ENCODE results near the gene MRPL11. TPM values are rescaled to one million over a fixed set of nuclear protein-coding genes. Genes with fewer than 3 reads are reported as not detected.
A peak's percentile ranks its signal among the peaks of the same experiment; 100 is the strongest.
"Not testable (repeated sequence)": the region's sequence is repeated elsewhere in the genome, so short reads cannot be mapped to it uniquely, and the experiment has no call there.

MRPL11 gene
- total RNA-seq, 1 experiment from 2014 or later = 201 TPM

DNA sequence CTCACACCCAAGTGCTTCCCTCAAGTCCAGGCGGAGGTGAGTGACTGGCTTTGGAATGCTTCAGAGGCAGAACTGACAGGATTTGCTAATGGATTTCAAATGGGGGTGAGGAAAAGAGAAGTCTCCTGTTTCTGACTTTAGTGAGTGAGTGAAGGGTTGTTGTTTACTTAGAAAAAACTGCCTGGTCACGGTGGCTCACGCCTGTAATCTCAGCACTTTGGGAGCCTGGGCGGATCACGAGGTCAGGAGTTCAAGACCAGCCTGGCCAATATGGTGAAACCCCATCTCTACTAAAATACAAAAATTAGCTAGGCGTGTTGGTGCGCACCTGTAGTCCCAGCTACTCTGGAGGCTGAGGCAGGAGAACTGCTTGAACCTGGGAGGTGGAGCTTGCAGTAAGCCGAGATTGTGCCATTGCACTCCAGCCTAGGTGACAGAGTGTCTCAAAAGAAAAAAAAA, 6.7 kb downstream of the MRPL11 start:
- DNase-seq (ENCODE audit: low read depth in 1 of 2, low spot score in 2 of 2); H3K27ac ChIP-seq; H3K4me3 ChIP-seq; H3K27me3 ChIP-seq (replicated peaks); H3K9me3 ChIP-seq (replicated peaks); H3K4me1 ChIP-seq (replicated peaks): not testable (repeated sequence)
- peaks cover 35% of the 10 kb centered on the region for H3K36me3 ChIP-seq

DNA sequence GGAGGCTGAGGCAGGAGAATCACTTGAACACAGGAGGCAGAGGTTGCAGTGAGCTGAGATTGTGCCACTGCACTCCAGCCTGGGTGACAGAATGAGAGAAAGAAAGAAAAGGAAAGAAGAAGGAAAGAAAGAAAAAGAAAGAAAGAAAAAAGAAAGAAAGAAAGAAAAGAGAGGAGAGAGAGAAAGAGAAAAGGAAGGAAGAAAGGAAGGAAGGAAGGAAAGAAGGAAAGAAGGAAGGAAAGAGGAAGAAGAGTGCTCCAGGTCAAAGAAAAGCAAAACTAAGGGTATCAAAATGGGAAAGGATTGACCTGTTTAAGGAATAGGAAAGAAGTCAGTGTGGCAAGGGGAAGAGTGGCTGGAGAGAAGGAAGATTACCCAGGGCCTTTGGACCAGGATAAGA, 7.4 kb downstream of the MRPL11 start:
- not testable (repeated sequence) for DNase-seq (ENCODE audit: low read depth in 1 of 2, low spot score in 2 of 2); H3K27me3 ChIP-seq (replicated peaks); H3K4me1 ChIP-seq (replicated peaks); H3K27ac ChIP-seq; H3K9me3 ChIP-seq (replicated peaks); H3K4me3 ChIP-seq
- peaks cover 35% of the 10 kb centered on the region for H3K36me3 ChIP-seq

DNA sequence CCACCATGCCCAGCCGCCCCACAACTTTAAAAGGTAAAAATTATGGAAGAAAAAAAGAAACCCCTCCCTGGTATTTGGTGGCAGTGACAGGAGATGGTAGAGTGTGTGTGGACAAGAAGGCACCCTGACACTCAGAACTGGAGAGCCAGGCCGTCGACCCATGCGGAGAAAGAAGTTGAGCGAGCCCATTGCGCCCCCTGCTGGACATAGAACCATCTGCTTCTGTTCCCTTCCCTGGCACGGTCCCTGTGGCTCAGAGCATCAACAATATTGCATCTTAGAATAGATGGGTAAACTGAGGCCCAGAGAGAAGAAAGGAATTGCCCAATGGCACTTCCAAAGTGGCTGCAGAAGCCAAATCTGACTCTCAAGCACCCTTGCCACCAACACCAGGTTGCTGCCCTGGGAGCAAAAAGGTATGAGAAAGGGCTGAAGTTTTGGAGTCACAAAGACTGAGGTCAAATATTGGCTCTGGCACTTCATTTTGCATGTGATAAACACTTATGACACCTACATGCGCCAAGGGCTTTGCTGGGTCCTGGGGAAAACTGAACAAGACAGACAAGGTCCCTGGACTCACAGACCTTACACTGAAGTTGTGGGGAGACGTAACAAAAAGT, 8.6 kb downstream of the MRPL11 start:
- no peak overlapping the region for H3K4me3 ChIP-seq
- peaks cover 28% of the 10 kb centered on the region for H3K36me3 ChIP-seq
- H3K27me3 ChIP-seq (replicated peaks) = no peaks in the 10 kb centered on the region
- DNase-seq (ENCODE audit: low read depth in 1 of 2, low spot score in 2 of 2) = peak; percentile 75 to 92
- H3K4me1 ChIP-seq (replicated peaks) = no peaks in the 10 kb centered on the region
- no peaks in the 10 kb centered on the region for H3K9me3 ChIP-seq (replicated peaks)
- no peak overlapping the region for H3K27ac ChIP-seq

DNA sequence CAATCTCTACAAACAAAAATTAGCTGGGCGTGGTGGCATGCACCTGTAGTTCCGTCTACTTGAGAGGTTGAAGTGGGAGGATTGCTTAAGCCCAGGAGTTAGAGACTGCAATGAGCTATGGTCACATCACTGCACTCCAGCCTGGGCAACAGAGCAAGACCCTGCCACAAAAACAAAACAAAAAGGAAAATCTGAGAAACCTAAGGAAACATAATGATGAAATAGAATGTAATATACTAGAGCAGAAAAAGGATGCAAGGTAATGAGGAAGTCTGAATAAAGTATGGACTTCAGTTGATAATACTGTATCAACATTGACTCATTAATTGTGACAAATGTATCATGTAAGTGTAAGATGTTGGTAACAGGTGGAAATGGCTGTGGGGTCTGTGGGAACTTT, 9.7 kb downstream of the MRPL11 start:
- no peak for DNase-seq (ENCODE audit: low read depth in 1 of 2, low spot score in 2 of 2)
- no peaks in the 10 kb centered on the region for H3K9me3 ChIP-seq (replicated peaks)
- H3K36me3 ChIP-seq = peaks cover 35% of the 10 kb centered on the region
- no peaks in the 10 kb centered on the region for H3K27me3 ChIP-seq (replicated peaks)
- no peaks in the 10 kb centered on the region for H3K4me1 ChIP-seq (replicated peaks)
- H3K4me3 ChIP-seq = no peak overlapping the region
- no peak overlapping the region for H3K27ac ChIP-seq

DNA sequence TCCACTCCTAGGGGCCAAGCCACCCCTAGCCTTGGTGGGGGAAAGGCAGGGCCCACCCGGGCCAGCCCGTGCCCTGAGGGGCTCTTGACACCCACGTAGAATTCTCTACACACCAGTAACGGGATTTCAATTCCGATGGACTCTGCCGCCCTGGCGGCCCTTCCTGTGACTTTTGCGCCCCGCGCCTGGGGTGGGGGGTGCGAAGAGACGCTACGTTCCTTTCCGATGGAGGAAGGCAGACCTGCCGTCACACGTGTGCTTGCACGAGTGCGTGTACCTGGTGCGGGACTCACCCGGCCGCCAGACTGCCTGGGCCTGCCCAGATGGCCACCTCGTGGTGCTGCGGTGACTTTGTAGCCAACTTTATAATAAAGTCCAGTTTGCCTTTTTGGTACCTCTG, 12.3 kb downstream of the MRPL11 start:
- H3K9me3 ChIP-seq (replicated peaks) = peaks cover 7% of the 10 kb centered on the region
- no peaks in the 10 kb centered on the region for H3K4me1 ChIP-seq (replicated peaks)
- no peaks in the 10 kb centered on the region for H3K27me3 ChIP-seq (replicated peaks)
- no peak overlapping the region for H3K27ac ChIP-seq
- H3K4me3 ChIP-seq = no peak overlapping the region
- DNase-seq (ENCODE audit: low read depth in 1 of 2, low spot score in 2 of 2) = no peak
- H3K36me3 ChIP-seq = peaks cover 47% of the 10 kb centered on the region

DNA sequence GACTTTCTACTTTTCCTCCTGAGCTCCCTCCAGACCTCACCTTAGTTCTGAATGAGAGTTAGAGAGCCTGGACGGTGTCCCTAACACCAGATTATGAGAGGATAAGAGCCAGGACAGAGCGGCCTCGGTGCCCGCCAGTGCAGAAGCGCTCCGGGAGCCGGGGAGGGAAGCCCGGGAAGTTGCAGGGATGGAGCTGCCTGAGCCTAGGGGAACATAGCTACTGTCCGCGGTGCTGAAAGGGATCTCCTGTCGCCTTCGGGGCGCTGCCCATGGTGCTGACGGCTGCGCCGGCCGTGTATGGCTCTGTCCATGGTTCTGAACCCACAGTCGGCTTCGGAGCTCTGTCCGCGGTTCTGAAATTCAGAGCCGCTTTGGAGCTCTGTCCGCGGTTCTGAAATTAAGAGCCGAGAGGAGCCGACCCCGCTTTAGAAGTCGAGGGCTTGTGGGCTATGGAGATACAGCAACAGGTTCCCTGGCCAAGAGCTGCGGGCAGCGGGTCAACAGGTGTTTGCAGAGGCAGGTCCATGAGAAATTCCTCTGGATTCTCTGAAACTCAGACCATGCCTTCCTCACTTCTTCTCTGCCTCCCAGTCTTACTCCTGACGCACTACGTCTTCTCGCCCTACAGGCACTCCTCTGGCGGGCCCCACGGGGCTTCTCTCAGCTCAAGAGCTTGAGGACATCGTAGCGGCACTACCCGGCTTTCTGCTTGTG, 17.0 kb downstream of the MRPL11 start:
- Histone ChIP-seq H3K27me3 (replicated peaks) (no peaks in the 10 kb centered on the region), H3K9me3 (replicated peaks) (peaks cover 7% of the 10 kb centered on the region), H3K36me3 (peaks cover 45% of the 10 kb centered on the region), H3K4me3 (no peak overlapping the region), H3K27ac (no peak overlapping the region), H3K4me1 (replicated peaks) (peaks cover 15% of the 10 kb centered on the region)
- peak; percentile 89 to 94 for DNase-seq (ENCODE audit: low read depth in 1 of 2, low spot score in 2 of 2)

DNA sequence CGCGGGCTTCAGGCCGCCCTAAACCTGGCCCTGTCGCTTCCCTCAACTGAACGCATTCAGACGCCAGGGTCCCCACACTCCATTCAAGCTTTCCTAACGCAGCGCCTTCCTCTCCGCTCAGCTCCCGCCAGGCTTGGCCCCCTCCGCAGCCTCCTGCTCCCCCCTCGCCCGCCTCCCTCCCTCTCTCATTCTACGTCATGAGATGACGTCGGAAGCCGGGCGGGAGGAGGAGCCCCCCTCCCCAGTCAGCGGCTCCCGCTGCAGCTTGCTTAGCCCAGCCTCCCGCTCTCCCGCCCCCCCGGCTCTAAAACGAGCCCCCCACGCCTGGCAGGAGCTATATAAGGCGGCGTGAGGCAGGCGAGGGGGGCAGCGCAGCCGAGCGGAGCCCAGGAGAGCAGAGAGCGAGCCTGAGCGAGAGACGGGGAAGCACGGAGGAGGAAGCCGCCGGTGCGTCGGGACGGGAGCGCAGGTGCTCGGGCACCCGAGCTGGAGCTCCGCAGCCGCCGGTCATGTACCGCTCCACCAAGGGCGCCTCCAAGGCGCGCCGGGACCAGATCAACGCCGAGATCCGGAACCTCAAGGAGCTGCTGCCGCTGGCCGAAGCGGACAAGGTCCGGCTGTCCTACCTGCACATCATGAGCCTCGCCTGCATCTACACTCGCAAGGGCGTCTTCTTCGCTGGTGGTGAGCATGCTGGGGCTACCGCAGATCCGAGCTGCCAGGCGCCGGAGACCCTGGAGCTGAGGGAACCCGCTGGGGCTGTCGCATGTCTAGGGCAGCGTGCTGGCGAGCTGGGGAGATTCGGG, 17.8 kb downstream of the MRPL11 start, which contains the start of gene NPAS4:
Gene NPAS4, plus strand, starts transcription at position 365 of the 806 bp plus-strand sequence. Its CDS starts 145 bp downstream, at position 510.
- no peak within 1 kb of the TSS for H3K4me3 ChIP-seq
- no peak for DNase-seq (ENCODE audit: low read depth in 1 of 2, low spot score in 2 of 2)
- no peak within 1 kb of the TSS for H3K27ac ChIP-seq
- H3K4me1 ChIP-seq (replicated peaks) = peaks cover 15% of the 10 kb centered on the region
- H3K9me3 ChIP-seq (replicated peaks) = peaks cover 7% of the 10 kb centered on the region
- H3K36me3 ChIP-seq = peaks cover 40% of the 10 kb centered on the region
- no peaks in the 10 kb centered on the region for H3K27me3 ChIP-seq (replicated peaks)

DNA sequence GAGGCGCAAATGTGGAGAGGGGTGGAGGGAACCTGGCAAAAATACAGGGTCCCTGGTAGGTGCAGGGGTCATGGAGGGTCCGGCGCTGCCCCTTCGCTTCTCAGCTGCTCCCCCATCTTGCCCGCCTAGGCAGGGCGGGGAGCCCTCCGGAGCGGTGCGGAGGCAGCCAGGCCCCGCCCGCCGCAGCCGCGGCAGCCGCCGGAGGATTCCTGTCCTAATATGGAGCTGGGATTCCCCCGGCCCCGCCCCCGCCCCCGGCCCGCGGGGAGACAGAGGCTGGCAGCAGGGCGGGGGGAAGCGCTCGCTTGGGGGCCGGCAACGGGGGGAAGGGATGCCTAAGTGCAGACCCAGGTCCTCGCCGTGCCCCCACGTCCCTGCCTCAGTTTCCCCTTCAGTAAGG, 18.8 kb downstream of the MRPL11 start:
- Histone ChIP-seq H3K27ac (no peak overlapping the region), H3K36me3 (peaks cover 35% of the 10 kb centered on the region), H3K9me3 (replicated peaks) (peaks cover 7% of the 10 kb centered on the region), H3K27me3 (replicated peaks) (no peaks in the 10 kb centered on the region), H3K4me3 (no peak overlapping the region), H3K4me1 (replicated peaks) (peaks cover 15% of the 10 kb centered on the region)
- DNase-seq (ENCODE audit: low read depth in 1 of 2, low spot score in 2 of 2) = no peak

DNA sequence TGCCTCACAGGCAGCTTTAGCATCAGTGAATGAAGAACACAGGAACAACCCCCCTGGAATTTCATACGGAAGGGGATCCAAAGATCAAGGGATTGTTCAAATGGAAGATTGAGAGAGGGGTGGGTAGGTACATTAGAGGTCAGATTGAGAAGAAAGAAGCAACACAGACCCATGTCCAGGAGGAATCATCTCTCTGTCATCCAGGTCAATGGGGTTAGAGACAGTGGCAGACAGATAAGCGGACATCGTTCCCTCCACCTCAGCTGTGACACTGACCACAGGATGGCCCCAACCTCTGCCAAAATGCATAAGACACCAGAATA, 19.7 kb downstream of the MRPL11 start:
- DNase-seq (ENCODE audit: low read depth in 1 of 2, low spot score in 2 of 2) = no peak
- H3K36me3 ChIP-seq = peaks cover 26% of the 10 kb centered on the region
- no peaks in the 10 kb centered on the region for H3K27me3 ChIP-seq (replicated peaks)
- no peak overlapping the region for H3K4me3 ChIP-seq
- H3K4me1 ChIP-seq (replicated peaks) = peaks cover 15% of the 10 kb centered on the region
- H3K27ac ChIP-seq = no peak overlapping the region
- H3K9me3 ChIP-seq (replicated peaks) = peaks cover 7% of the 10 kb centered on the region

DNA sequence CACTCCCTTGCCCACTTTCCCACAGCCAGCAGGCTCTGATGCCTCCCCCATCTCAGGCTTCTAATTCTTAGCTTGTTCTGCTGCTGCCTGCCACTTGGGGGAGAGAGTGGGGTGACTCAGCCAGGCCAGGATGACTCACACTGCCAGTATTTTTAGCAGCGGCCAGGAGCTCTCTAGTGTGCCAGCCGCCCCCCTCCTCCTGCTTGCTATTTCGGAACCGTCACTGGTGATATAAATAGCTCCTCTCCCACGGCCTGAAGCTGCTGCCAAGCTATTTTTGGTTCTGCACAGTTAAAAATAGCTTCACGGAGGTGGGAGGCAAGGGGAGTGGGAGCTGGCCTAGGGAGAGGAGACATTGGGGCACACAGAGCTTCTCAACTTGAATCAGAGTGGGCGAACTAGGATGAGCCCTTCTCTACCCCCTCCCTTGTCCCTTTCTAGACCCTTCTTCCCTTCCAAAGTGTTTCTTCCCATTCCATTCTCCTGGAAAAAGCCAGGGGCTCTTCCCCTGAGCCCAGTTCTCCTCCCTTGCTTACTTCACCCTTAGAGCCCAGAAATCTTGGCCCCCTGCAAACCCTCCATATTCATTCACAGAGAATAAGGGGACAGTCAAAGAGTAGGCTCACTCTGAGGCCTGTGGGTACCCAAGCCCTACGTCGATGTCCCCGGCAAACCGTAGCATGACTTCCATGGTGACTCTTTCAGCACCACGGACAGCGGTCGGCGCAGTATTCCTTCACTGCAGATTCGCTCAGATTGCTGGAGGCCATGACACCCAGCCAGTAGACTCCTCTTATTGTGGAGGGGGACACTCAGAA, 20.3 kb downstream of the MRPL11 start:
- DNase-seq (ENCODE audit: low read depth in 1 of 2, low spot score in 2 of 2) = peak; percentile 96 to 99
- Histone ChIP-seq H3K4me3 (no peak overlapping the region), H3K9me3 (replicated peaks) (peaks cover 7% of the 10 kb centered on the region), H3K36me3 (peaks cover 20% of the 10 kb centered on the region), H3K27ac (no peak overlapping the region), H3K4me1 (replicated peaks) (peaks cover 15% of the 10 kb centered on the region), H3K27me3 (replicated peaks) (no peaks in the 10 kb centered on the region)

DNA sequence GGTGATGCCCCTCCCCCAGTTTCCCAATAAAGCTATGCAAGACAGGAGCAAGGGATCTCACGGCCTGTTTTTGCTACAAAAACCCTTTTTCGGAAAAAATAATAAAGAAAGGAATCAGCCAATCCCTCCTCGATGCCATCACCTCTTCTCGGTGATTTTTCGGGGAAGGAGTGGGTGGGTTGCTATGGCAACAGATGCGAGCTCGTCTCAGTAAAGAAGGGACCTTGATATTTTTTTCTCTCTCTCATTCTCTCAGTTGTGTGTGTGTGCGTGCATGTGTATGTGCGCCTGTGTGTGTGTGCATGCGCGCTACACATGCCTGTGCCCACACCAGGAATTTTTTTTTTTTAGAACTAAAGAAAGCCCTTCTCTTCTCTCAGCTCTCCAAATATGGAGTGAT, 21.6 kb downstream of the MRPL11 start:
- Histone ChIP-seq H3K4me1 (replicated peaks) (peaks cover 15% of the 10 kb centered on the region), H3K27ac (no peak overlapping the region), H3K9me3 (replicated peaks) (peaks cover 7% of the 10 kb centered on the region), H3K27me3 (replicated peaks) (no peaks in the 10 kb centered on the region), H3K4me3 (no peak overlapping the region), H3K36me3 (peaks cover 6% of the 10 kb centered on the region)
- DNase-seq (ENCODE audit: low read depth in 1 of 2, low spot score in 2 of 2) = no peak

DNA sequence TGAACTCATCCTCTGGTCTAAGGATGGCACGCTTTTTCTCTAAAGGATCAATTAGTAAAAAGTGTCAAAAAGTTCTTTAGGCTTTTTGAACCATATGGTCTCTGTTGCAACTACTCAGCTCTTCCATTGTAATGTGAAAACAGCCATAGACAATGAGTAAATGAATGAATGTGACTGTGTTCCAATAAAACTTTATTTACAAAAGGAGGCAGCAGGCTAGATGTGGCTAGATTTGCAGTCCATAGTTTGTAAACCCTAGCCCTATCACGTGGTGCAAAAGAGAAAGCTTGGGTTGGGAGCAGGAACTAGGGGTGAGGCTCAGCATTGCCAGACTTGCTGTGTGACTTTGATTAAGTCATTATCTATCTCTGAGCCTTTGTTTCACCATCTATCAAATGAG, 23.2 kb downstream of the MRPL11 start:
- H3K4me1 ChIP-seq (replicated peaks) = peaks cover 31% of the 10 kb centered on the region
- H3K36me3 ChIP-seq = no peaks in the 10 kb centered on the region; the same call in 1 of the 2 replicates
- H3K27me3 ChIP-seq (replicated peaks) = no peaks in the 10 kb centered on the region
- H3K27ac ChIP-seq = no peak overlapping the region
- no peak overlapping the region for H3K4me3 ChIP-seq
- DNase-seq (ENCODE audit: low read depth in 1 of 2, low spot score in 2 of 2) = no peak
- no peaks in the 10 kb centered on the region for H3K9me3 ChIP-seq (replicated peaks)

DNA sequence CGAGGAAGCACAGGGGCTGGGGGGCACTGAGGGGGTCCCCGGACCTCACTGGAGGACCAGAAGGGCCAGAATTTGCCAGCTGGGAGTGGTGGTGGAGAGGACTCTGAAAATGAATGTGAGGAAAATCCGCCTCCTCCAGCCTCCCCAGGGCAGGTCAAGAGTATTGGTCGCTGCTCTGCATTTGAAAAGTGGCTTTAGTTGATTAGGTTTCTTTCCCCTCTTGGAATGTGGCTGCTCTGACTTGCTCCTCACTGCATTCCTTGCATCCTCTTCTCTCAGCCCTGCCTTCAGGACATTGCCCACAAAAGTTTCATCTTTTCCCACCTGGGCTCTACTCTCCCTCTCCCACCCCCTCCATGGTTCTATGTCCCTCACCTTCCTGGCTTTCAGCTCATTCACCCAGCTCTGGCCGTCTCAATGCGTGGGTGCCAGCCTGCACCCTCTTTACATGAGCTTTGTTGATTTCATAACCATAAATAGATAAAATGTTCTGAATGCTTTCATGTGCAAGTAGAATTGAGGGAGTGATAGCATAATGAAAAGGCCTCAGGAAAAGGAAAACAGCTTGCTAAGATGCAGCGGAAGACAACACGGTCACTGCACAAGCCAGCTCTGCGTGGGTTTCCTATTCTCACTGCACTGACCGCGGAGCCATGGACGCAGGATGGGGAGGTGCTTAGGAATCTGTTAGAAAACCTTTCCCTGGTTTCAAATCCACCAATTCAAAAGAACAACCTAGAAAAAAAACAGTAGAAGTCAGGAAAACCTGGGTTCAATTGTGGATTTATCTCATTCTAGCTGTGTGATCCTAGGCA, 24.3 kb downstream of the MRPL11 start:
- no peak for DNase-seq (ENCODE audit: low read depth in 1 of 2, low spot score in 2 of 2)
- no peaks in the 10 kb centered on the region; the same call in 1 of the 2 replicates for H3K36me3 ChIP-seq
- H3K4me3 ChIP-seq = no peak overlapping the region
- no peaks in the 10 kb centered on the region for H3K27me3 ChIP-seq (replicated peaks)
- no peak overlapping the region for H3K27ac ChIP-seq
- H3K9me3 ChIP-seq (replicated peaks) = no peaks in the 10 kb centered on the region
- peaks cover 42% of the 10 kb centered on the region for H3K4me1 ChIP-seq (replicated peaks)

All from SJSA1 (cell line).